ENCODE measurements around the gene FMN1. TPM values are rescaled to one million over a fixed set of nuclear protein-coding genes. Genes with fewer than 3 reads are reported as not detected.

The FMN1 gene
- total RNA-seq, 1 experiment from 2014 or later, result 25.8 TPM

- Histone ChIP-seq H3F3A (ENCODE audit: insufficient read depth, low read depth) (no peaks in the 10 kb centered on the region), H3K79me2 (ENCODE audit: low read depth) (no peaks in the 10 kb centered on the region), H3K36me3 (ENCODE audit: low read depth) (no peaks in the 10 kb centered on the region), H3K9me3 (ENCODE audit: insufficient read depth, low read depth) (no peaks in the 10 kb centered on the region), H4K20me1 (ENCODE audit: insufficient read depth) (no peaks in the 10 kb centered on the region), H3K27me3 (ENCODE audit: insufficient read depth, low read depth) (no peaks in the 10 kb centered on the region), H3K9me2 (ENCODE audit: insufficient read depth) (no peaks in the 10 kb centered on the region), H2AFZ (no peak overlapping the region), H3K4me1 (replicated peaks; ENCODE audit: insufficient read depth) (no peaks in the 10 kb centered on the region), H3K4me3 (no peak overlapping the region), H3K27ac (no peak overlapping the region), H3K4me2 (no peak overlapping the region)
- POLR2A ChIA-PET (ENCODE audit: unreplicated experiment), result no interaction called here
- CTCF ChIA-PET, result interaction anchor here (0.6 kb wide), 1 partner anchor 28 kb away, joined by 13 read pairs; no protein-coding TSS in a partner anchor
- DNase-seq, result no peak
- BruUV-seq (replicated peaks), result no TSS peak
- TF ChIP-seq EZH2 (IDR thresholded peaks at IDR 0.05; ENCODE audit: low read depth), result no peak
- TF ChIP-seq CTCF (conservative IDR thresholded peaks at IDR 0.05), result no peak
- intact Hi-C loops (cut with micrococcal nuclease; ENCODE audit: unreplicated experiment), result no loop called here
Observed at GRCh38 chr15:32919749-32920414, 274.6 kb downstream of the FMN1 start.

GRCh38 chr15:32918547-32918946, 276.0 kb downstream of the FMN1 start:
- no peak for DNase-seq
- Histone ChIP-seq H3K27ac (no peak overlapping the region), H3K79me2 (ENCODE audit: low read depth) (no peaks in the 10 kb centered on the region), H3F3A (ENCODE audit: insufficient read depth, low read depth) (no peaks in the 10 kb centered on the region), H3K4me1 (replicated peaks; ENCODE audit: insufficient read depth) (no peaks in the 10 kb centered on the region), H3K9me3 (ENCODE audit: insufficient read depth, low read depth) (no peaks in the 10 kb centered on the region), H4K20me1 (ENCODE audit: insufficient read depth) (no peaks in the 10 kb centered on the region), H3K36me3 (ENCODE audit: low read depth) (no peaks in the 10 kb centered on the region), H3K9me2 (ENCODE audit: insufficient read depth) (no peaks in the 10 kb centered on the region), H3K4me2 (no peak overlapping the region), H3K4me3 (no peak overlapping the region), H3K27me3 (ENCODE audit: insufficient read depth, low read depth) (no peaks in the 10 kb centered on the region), H2AFZ (no peak overlapping the region)
- intact Hi-C loops (cut with micrococcal nuclease; ENCODE audit: unreplicated experiment), result no loop called here
- BruUV-seq (replicated peaks), result no TSS peak
- CTCF ChIA-PET, result no interaction called here
- TF ChIP-seq CTCF (conservative IDR thresholded peaks at IDR 0.05) (no peak), EZH2 (IDR thresholded peaks at IDR 0.05; ENCODE audit: low read depth) (no peak)
- POLR2A ChIA-PET (ENCODE audit: unreplicated experiment), result no interaction called here

DNA sequence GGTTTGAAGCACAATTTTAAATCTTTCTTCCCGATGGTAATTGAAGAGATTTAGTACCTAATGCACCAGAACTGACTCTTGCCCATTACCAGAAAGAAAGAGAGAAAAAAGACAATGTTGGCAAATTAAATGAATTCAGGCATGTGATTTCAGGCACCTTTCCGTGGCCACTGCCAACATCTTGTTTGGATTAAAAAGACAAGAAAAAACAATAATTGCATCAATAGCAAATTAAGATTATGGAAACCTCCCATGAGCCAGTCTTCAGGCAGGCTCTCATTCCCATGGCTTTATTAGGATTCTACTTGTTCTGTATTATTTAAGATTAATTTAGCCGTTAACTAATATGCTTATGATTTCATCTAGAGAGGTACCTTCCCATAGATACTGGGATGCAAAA, 283.7 kb downstream of the FMN1 start:
- Histone ChIP-seq H3K4me1 (replicated peaks; ENCODE audit: insufficient read depth) (no peaks in the 10 kb centered on the region), H2AFZ (no peak overlapping the region), H3K79me2 (ENCODE audit: low read depth) (no peaks in the 10 kb centered on the region), H4K20me1 (ENCODE audit: insufficient read depth) (no peaks in the 10 kb centered on the region), H3K9me3 (ENCODE audit: insufficient read depth, low read depth) (no peaks in the 10 kb centered on the region), H3K9me2 (ENCODE audit: insufficient read depth) (no peaks in the 10 kb centered on the region), H3K36me3 (ENCODE audit: low read depth) (no peaks in the 10 kb centered on the region), H3F3A (ENCODE audit: insufficient read depth, low read depth) (no peaks in the 10 kb centered on the region), H3K4me2 (no peak overlapping the region), H3K27me3 (ENCODE audit: insufficient read depth, low read depth) (no peaks in the 10 kb centered on the region), H3K27ac (no peak overlapping the region), H3K4me3 (no peak overlapping the region)
- ChIA-PET CTCF (no interaction called here), POLR2A (ENCODE audit: unreplicated experiment) (no interaction called here)
- intact Hi-C loops (cut with micrococcal nuclease; ENCODE audit: unreplicated experiment), result no loop called here
- BruUV-seq (replicated peaks), result no TSS peak
- DNase-seq, result no peak
- no peak for TF ChIP-seq CTCF (conservative IDR thresholded peaks at IDR 0.05)
- no peak for TF ChIP-seq EZH2 (IDR thresholded peaks at IDR 0.05; ENCODE audit: low read depth)
